SK-N-SH (cell line): ENCODE results near the gene ZNF516. TPM values are rescaled to one million over a fixed set of nuclear protein-coding genes. Genes with fewer than 3 reads are reported as not detected.

Experiments
- CTCF ChIA-PET: fragments of 300-600, 350-600 bp; formaldehyde crosslinking; extraction: SDS; loops from one replicate; lab custom pipeline; 2021; lab: Yijun Ruan, JAX
- POLR2A ChIA-PET: fragments of 350-600 bp; sonication (Branson Sonifier 250); formaldehyde crosslinking; extraction: SDS; loops from one replicate; lab custom pipeline; 2020; ENCODE audit warnings: antibody characterized with exemption, inconsistent platforms; lab: Yijun Ruan, JAX
- DNase-seq: peaks from one replicate; pipeline ENCODE4 v3.0.0; 2012
- H2AFZ ChIP-seq: fragments of 200-600 bp; sonication (generic); 2 replicates; pipeline ENCODE4 v1.8.1; 2016; ENCODE audit warnings: antibody characterized with exemption, mild to moderate bottlenecking, low read depth
- H3F3A ChIP-seq: fragments of 200-600 bp; sonication (generic); replicated peaks from 2 replicates; pipeline ENCODE3; 2016; ENCODE audit warnings: antibody characterized with exemption, mild to moderate bottlenecking; ENCODE audit not compliant: insufficient read depth
- H3K27ac ChIP-seq, 2 experiments: fragments of 200-500 bp in 1 of 2; fragments of 200-600 bp in 1 of 2; sonication (Bioruptor generic) in 1 of 2; sonication (generic), shearing (Covaris generic) in 1 of 2; 2 replicates each; pipeline versions ENCODE4 v1.5.1 to v1.6.1; 2014 to 2016; ENCODE audit warnings: low read depth in 2 of 2, inconsistent platforms in 1 of 2, low read length in 1 of 2, mild to moderate bottlenecking in 1 of 2, mixed read lengths in 1 of 2
- H3K27me3 ChIP-seq: fragments of 200-600 bp; sonication (generic), shearing (Covaris generic); 2 replicates; pipeline ENCODE4 v1.6.1; 2016; ENCODE audit warnings: mixed run types; ENCODE audit not compliant: insufficient read depth
- H3K36me3 ChIP-seq, 2 experiments: fragments of 200-500 bp in 1 of 2; fragments of 200-600 bp in 1 of 2; sonication (Bioruptor generic) in 1 of 2; sonication (generic) in 1 of 2; replicated peaks in 1 of 2; 2 replicates each; pipeline versions ENCODE3 to v1.5.1; 2014 to 2016; ENCODE audit warnings: low read length in 1 of 2, mild to moderate bottlenecking in 1 of 2; ENCODE audit not compliant: insufficient read depth in 2 of 2, control insufficient read depth in 1 of 2
- H3K4me1 ChIP-seq, 2 experiments: fragments of 200-500 bp in 1 of 2; fragments of 200-600 bp in 1 of 2; sonication (Bioruptor generic) in 1 of 2; sonication (generic), shearing (Covaris generic) in 1 of 2; 2 replicates each; pipeline versions ENCODE4 v1.5.1 to v1.6.1; 2014 to 2016; ENCODE audit warnings: low read depth in 1 of 2, low read length in 1 of 2, mixed run types in 1 of 2; ENCODE audit not compliant: insufficient read depth in 2 of 2, control insufficient read depth in 1 of 2
- H3K4me2 ChIP-seq: fragments of 200-600 bp; sonication (generic), shearing (Covaris generic); 2 replicates; pipeline ENCODE4 v1.6.1; 2017; ENCODE audit warnings: mixed run types
- H3K4me3 ChIP-seq, 2 experiments: fragments of 200-500 bp in 1 of 2; fragments of 200-600 bp in 1 of 2; sonication (Bioruptor generic) in 1 of 2; sonication (generic), shearing (Covaris generic) in 1 of 2; 2 replicates each; pipeline versions ENCODE4 v1.5.1 to v1.8.1; 2014 to 2016; ENCODE audit warnings: low read depth in 2 of 2, inconsistent platforms in 1 of 2, low read length in 1 of 2, mild to moderate bottlenecking in 1 of 2, mixed read lengths in 1 of 2, moderate library complexity in 1 of 2
- H3K79me2 ChIP-seq: fragments of 200-600 bp; sonication (generic); 2 replicates; pipeline ENCODE4 v1.8.1; 2017; ENCODE audit warnings: mild to moderate bottlenecking; ENCODE audit not compliant: insufficient read depth
- H3K9ac ChIP-seq: fragments of 200-600 bp; sonication (generic); 2 replicates; pipeline ENCODE4 v1.6.1; 2017; ENCODE audit warnings: mixed run types
- H3K9me2 ChIP-seq: fragments of 200-600 bp; sonication (generic); 2 replicates; pipeline ENCODE4 v1.6.1; 2017; ENCODE audit warnings: mixed run types
- H3K9me3 ChIP-seq: fragments of 200-600 bp; sonication (generic); 2 replicates; pipeline ENCODE4 v1.6.1; 2017; ENCODE audit warnings: mixed run types, mild to moderate bottlenecking, moderate library complexity
- H4K20me1 ChIP-seq: fragments of 200-600 bp; sonication (generic); 2 replicates; pipeline ENCODE4 v1.6.1; 2017; ENCODE audit warnings: mild to moderate bottlenecking, mixed run types; ENCODE audit not compliant: insufficient read depth
- FOXM1 ChIP-seq: IDR thresholded peaks from 2 replicates; pipeline ENCODE4 v1.4.0; 2012; ENCODE audit warnings: low read depth, mild to moderate bottlenecking
- GATA2 ChIP-seq: sonication (generic); formaldehyde crosslinking; IDR thresholded peaks from 2 replicates; pipeline ENCODE4 v1.5.0; 2020; ENCODE audit warnings: mild to moderate bottlenecking, missing genetic modification reagents
- IRF3 ChIP-seq: fragments of 150-350 bp; IDR thresholded peaks from 2 replicates; pipeline ENCODE4 v1.6.1; 2016; ENCODE audit warnings: mild to moderate bottlenecking, low read depth, low read length
- MAX ChIP-seq: IDR thresholded peaks from 2 replicates; pipeline ENCODE4 v1.4.0; 2012; ENCODE audit warnings: low read depth
- MXI1 ChIP-seq: IDR thresholded peaks from 2 replicates; pipeline ENCODE4 v1.6.1; 2012; ENCODE audit warnings: mild to moderate bottlenecking, low read depth, low read length, improper control_type of control experiment
- RAD21 ChIP-seq: IDR thresholded peaks from 2 replicates; pipeline ENCODE4 v1.6.1; 2012; ENCODE audit warnings: mild to moderate bottlenecking, low read length
- RCOR1 ChIP-seq: fragments of 150-350 bp; IDR thresholded peaks from 2 replicates; pipeline ENCODE4 v1.6.1; 2017; ENCODE audit warnings: antibody characterized with exemption, low read length
- SIN3A ChIP-seq: IDR thresholded peaks from 2 replicates; pipeline ENCODE4 v1.6.1; 2012; ENCODE audit warnings: low read depth, mild to moderate bottlenecking, low read length, moderate library complexity, borderline replicate concordance
- USF1 ChIP-seq: IDR thresholded peaks from 2 replicates; pipeline ENCODE4 v1.4.0; 2012; ENCODE audit warnings: low read depth, borderline replicate concordance
- USF2 ChIP-seq: fragments of 150-350 bp; IDR thresholded peaks from 2 replicates; pipeline ENCODE4 v1.6.1; 2017; ENCODE audit warnings: antibody characterized with exemption, low read length, low read depth, borderline replicate concordance
- ZBTB33 ChIP-seq: IDR thresholded peaks from 2 replicates; pipeline ENCODE4 v1.4.0; 2012; ENCODE audit warnings: low read depth, borderline replicate concordance
- WGBS: methylation state at CpG from one replicate; pipeline ENCODE4 v1.1.6; 2017; ENCODE audit warnings: low lambda C conversion rate; 5-methylcytosine and 5-hydroxymethylcytosine counted together
- polyA plus RNA-seq, 3 experiments: library from polyadenylated mRNA; depleted of rRNA; stranded (reverse); fragments of >200 nt; gene quantifications; 2 replicates each; pipeline ENCODE4 v1.2.3, GENCODE V29; 2012

The ZNF516 gene
- polyA plus RNA-seq, 1 of the 3 experiments (the other 2 are of a cell fraction): 4.4 TPM

- TF ChIP-seq USF1 (no peak), USF2 (no peak), GATA2 (CRISPR knock-in tag) (no peak), ZBTB33 (no peak), SIN3A (no peak), FOXM1 (no peak)
Measured at GRCh38 chr18:76396792-76397191, 98.2 kb downstream of the ZNF516 start (continued).

- Histone ChIP-seq H2AFZ (no peak overlapping the region), H3K27me3 (no peaks in the 10 kb centered on the region), H3K36me3 (no peaks in the 10 kb centered on the region), H4K20me1 (peaks cover 20% of the 10 kb centered on the region), H3K79me2 (no peaks in the 10 kb centered on the region), H3K27ac (no peak overlapping the region), H3K4me3 (no peak overlapping the region), H3K9ac (no peak overlapping the region), H3K4me1 (peaks cover 0 to 7% of the 10 kb centered on the region in 2 experiments; a peak in 2 of 4 replicates)
- 79% methylated on average over 11 of the region's 20 CpGs for WGBS
- CTCF ChIA-PET: interaction anchor here (7.1 kb wide), 1 partner anchor 313 kb away, joined by 122 read pairs; no protein-coding TSS in a partner anchor
- POLR2A ChIA-PET: no interaction called here
- TF ChIP-seq MXI1: no peak
- no peak for TF ChIP-seq IRF3
- TF ChIP-seq MAX: no peak
- no peak for TF ChIP-seq GATA2 (CRISPR knock-in tag)
- no peak for TF ChIP-seq RAD21
- TF ChIP-seq RCOR1: no peak
- TF ChIP-seq, all 33 proteins: peak for 0
- Histone ChIP-seq H3F3A (no peaks in the 10 kb centered on the region), H3K9me2 (no peaks in the 10 kb centered on the region), H3K9me3 (no peaks in the 10 kb centered on the region), H3K4me2 (no peak overlapping the region)
- DNase-seq: no peak
Measured at GRCh38 chr18:76395609-76396008, 99.4 kb downstream of the ZNF516 start.
